Esophagus muscularis mucosa (tissue), 3 donors: ENCODE results near the gene ZNF407.

Experiments used
- POLR2AphosphoS5 ChIP-seq, 2 donors: sonication (generic); formaldehyde crosslinking; IDR thresholded peaks; one replicate each; pipeline ENCODE4 v1.6.1; 2017; ENCODE audit warnings: antibody characterized with exemption in 2 of 2
- TF ChIP-seq, protein P1 (sequence below), 3 experiments: fragments of 200-600 bp in 2 of 3; fragments of 450-650 bp in 1 of 3; sonication (generic) in 2 of 3; IDR thresholded peaks; one replicate each; pipeline ENCODE4 v1.5.1; 2017 to 2019; ENCODE audit warnings: antibody characterized with exemption in 3 of 3, mild to moderate bottlenecking in 2 of 3, moderate library complexity in 1 of 3

DNA sequence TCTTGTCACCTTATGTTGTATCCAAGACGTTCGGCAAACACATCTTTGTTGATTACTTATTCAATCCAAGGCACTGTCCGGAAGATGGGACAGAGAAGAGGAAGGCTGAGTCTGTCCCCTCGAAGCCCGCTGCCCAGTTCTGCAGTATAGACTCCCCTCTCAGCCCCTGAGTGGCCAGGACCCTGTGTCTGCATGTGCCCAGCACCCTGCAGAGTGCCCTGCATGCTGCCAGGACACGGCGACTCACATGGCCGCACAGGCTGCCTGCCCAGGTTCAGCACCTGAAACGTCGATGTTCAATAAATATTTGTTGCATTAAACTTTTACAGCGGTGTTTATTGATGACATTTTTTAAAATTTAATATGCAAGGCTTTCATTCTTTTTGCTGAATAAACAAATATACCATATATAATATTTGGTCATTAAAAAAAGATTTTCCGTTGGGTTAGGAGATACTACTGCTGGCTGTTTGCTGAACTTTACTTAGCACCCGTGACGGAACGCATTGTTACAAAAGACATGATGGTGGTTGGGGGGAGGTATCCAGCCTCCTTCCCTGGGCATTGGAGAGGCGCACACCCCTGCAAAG is 464.7 kb downstream of the ZNF407 start:
- TF ChIP-seq, protein P1, sequence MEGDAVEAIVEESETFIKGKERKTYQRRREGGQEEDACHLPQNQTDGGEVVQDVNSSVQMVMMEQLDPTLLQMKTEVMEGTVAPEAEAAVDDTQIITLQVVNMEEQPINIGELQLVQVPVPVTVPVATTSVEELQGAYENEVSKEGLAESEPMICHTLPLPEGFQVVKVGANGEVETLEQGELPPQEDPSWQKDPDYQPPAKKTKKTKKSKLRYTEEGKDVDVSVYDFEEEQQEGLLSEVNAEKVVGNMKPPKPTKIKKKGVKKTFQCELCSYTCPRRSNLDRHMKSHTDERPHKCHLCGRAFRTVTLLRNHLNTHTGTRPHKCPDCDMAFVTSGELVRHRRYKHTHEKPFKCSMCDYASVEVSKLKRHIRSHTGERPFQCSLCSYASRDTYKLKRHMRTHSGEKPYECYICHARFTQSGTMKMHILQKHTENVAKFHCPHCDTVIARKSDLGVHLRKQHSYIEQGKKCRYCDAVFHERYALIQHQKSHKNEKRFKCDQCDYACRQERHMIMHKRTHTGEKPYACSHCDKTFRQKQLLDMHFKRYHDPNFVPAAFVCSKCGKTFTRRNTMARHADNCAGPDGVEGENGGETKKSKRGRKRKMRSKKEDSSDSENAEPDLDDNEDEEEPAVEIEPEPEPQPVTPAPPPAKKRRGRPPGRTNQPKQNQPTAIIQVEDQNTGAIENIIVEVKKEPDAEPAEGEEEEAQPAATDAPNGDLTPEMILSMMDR (IDR thresholded peaks at IDR 0.05) = no peak
- TF ChIP-seq POLR2AphosphoS5 (IDR thresholded peaks at IDR 0.05) = no peak
